OCI-LY3 (cell line): ENCODE measurements around the gene ADAMTS19.

Experiments used
- CTCF ChIP-seq: fragments of 200-600, 300-600 bp; sonication (generic); IDR thresholded peaks from 2 replicates; pipeline ENCODE4 v1.5.1; 2014; ENCODE audit warnings: antibody characterized with exemption, low read length, low read depth
- EZH2phosphoT487 ChIP-seq: fragments of 200-600 bp; shearing (Covaris generic); IDR thresholded peaks from 2 replicates; pipeline ENCODE4 v1.6.1; 2018; ENCODE audit warnings: antibody characterized with exemption, mixed run types, low read depth

DNA sequence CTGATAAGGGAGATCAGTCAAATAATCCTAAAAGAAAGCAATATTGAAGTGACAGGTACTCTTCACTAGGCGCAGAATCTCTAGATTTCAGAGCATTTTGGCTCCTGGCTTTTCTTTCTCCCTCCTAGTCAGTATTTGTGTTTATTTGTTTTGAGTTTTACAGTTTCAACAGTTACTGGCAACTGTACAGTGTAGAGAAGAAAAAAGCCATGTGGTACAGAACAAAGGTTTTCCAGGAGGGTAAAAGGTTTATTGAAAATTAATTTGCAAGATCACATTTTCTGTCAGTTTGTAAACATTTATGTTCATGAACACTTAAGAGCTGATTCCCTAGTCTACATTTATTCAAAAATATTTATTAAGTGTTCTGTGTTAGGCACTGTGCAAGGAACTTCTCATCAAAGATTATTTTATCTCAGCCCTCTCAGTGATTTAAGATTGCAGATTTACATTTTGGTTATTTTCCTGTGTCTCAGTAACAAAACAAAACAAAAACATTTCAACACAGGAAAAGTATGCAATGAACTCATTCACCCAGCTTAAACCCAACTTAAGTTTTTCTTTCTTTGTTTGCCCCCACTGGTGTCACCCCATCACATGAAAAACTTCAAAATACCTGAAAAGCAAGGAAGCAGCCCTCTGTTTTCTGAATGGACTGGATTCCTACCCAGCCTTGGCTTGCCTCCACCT, 300.7 kb downstream of the ADAMTS19 start:
- TF ChIP-seq CTCF = no peak
- no peak for TF ChIP-seq EZH2phosphoT487
